Adrenal gland (tissue), 5 donors: ENCODE results near the gene TRAK1.

Source experiments
- POLR2A ChIP-seq, 2 donors: fragments of 450-650 bp; IDR thresholded peaks; one replicate each; pipeline ENCODE4 v1.6.1; 2017; ENCODE audit warnings: antibody characterized with exemption in 2 of 2, mild to moderate bottlenecking in 2 of 2, moderate library complexity in 1 of 2
- TF ChIP-seq, protein P1 (sequence below), 6 experiments: fragments of 450-650 bp in 4 of 6; fragments of 200-600 bp in 2 of 6; sonication (generic) in 1 of 6; IDR thresholded peaks; 1 replicate in 5 of 6; 2 replicates in 1 of 6; pipeline versions ENCODE4 v1.5.1 to v1.8.0; 2016 to 2021; ENCODE audit warnings: antibody characterized with exemption in 6 of 6, mild to moderate bottlenecking in 2 of 6, moderate library complexity in 1 of 6
- donor health status: DM: no; HTN: no; CAD: no.

GRCh38 chr3:42177801-42178150 lies 86.6 kb downstream of the TRAK1 start:
- TF ChIP-seq, protein P1, sequence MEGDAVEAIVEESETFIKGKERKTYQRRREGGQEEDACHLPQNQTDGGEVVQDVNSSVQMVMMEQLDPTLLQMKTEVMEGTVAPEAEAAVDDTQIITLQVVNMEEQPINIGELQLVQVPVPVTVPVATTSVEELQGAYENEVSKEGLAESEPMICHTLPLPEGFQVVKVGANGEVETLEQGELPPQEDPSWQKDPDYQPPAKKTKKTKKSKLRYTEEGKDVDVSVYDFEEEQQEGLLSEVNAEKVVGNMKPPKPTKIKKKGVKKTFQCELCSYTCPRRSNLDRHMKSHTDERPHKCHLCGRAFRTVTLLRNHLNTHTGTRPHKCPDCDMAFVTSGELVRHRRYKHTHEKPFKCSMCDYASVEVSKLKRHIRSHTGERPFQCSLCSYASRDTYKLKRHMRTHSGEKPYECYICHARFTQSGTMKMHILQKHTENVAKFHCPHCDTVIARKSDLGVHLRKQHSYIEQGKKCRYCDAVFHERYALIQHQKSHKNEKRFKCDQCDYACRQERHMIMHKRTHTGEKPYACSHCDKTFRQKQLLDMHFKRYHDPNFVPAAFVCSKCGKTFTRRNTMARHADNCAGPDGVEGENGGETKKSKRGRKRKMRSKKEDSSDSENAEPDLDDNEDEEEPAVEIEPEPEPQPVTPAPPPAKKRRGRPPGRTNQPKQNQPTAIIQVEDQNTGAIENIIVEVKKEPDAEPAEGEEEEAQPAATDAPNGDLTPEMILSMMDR (IDR thresholded peaks at IDR 0.05) = no peak
- no peak for TF ChIP-seq POLR2A (IDR thresholded peaks at IDR 0.05)
